NT2/D1 (cell line): ENCODE results near the gene SLC24A3.
"Not testable (repeated sequence)": the region's sequence is repeated elsewhere in the genome, so short reads cannot be mapped to it uniquely, and the experiment has no call there.

Source experiments
- SUZ12 ChIP-seq: IDR thresholded peaks from 2 replicates; pipeline ENCODE4 v1.6.1; 2011; ENCODE audit not compliant: insufficient read length, insufficient read depth; ENCODE audit errors: extremely low read depth
- YY1 ChIP-seq: IDR thresholded peaks from 2 replicates; pipeline ENCODE4 v1.6.1; 2011; ENCODE audit not compliant: insufficient read length, insufficient read depth
- ZNF274 ChIP-seq: IDR thresholded peaks from 2 replicates; pipeline ENCODE4 v1.6.1; 2011; ENCODE audit warnings: mild to moderate bottlenecking, low read depth, low read length

GRCh38 chr20:19678591-19678990, 466.1 kb downstream of the SLC24A3 start:
- not testable (repeated sequence) for TF ChIP-seq YY1, ZNF274, SUZ12
